ENCODE measurements around the gene PPP2R5C.

Gene PPP2R5C

GRCh38 chr14:101897326-101897725 is 135.8 kb downstream of the PPP2R5C start:
- Histone ChIP-seq H3K9ac (no peak overlapping the region), H2AFZ (ENCODE audit: low read depth) (no peak overlapping the region), H3K79me2 (ENCODE audit: insufficient read depth, low read depth) (no peaks in the 10 kb centered on the region), H3K36me3 (ENCODE audit: insufficient read depth) (peaks cover 11% of the 10 kb centered on the region; the same call in 1 of the 2 replicates), H4K20me1 (ENCODE audit: insufficient read depth) (no peaks in the 10 kb centered on the region), H3K4me1 (ENCODE audit: low read depth, poor library complexity, severe bottlenecking) (no peaks in the 10 kb centered on the region), H3K27me3 (ENCODE audit: insufficient read depth, low read depth) (no peaks in the 10 kb centered on the region), H3K4me2 (no peak overlapping the region), H3K4me3 (IDR thresholded peaks at IDR 0.05; ENCODE audit: insufficient read depth, low read depth, low read length) (no peak overlapping the region), H3K27ac (no peak overlapping the region)
- no peak for TF ChIP-seq CTCF (conservative IDR thresholded peaks at IDR 0.05; ENCODE audit: low read depth, low read length)

- Histone ChIP-seq H3K4me3 (IDR thresholded peaks at IDR 0.05; ENCODE audit: insufficient read depth, low read depth, low read length) (no peak overlapping the region), H4K20me1 (ENCODE audit: insufficient read depth) (no peaks in the 10 kb centered on the region), H3K9ac (no peak overlapping the region), H3K27ac (no peak overlapping the region), H2AFZ (ENCODE audit: low read depth) (no peak overlapping the region), H3K27me3 (ENCODE audit: insufficient read depth, low read depth) (no peaks in the 10 kb centered on the region), H3K4me2 (no peak overlapping the region), H3K79me2 (ENCODE audit: insufficient read depth, low read depth) (no peaks in the 10 kb centered on the region), H3K36me3 (ENCODE audit: insufficient read depth) (peaks cover 11% of the 10 kb centered on the region; the same call in 1 of the 2 replicates), H3K4me1 (ENCODE audit: low read depth, poor library complexity, severe bottlenecking) (no peaks in the 10 kb centered on the region)
- no peak for TF ChIP-seq CTCF (conservative IDR thresholded peaks at IDR 0.05; ENCODE audit: low read depth, low read length)
These were observed 136.9 kb downstream of the PPP2R5C start for GRCh38 chr14:101898416-101898815.

- Histone ChIP-seq H3K27ac (no peak overlapping the region), H2AFZ (ENCODE audit: low read depth) (no peak overlapping the region), H4K20me1 (ENCODE audit: insufficient read depth) (no peaks in the 10 kb centered on the region), H3K79me2 (ENCODE audit: insufficient read depth, low read depth) (no peaks in the 10 kb centered on the region), H3K9ac (no peak overlapping the region), H3K4me2 (no peak overlapping the region), H3K4me3 (IDR thresholded peaks at IDR 0.05; ENCODE audit: insufficient read depth, low read depth, low read length) (no peak overlapping the region), H3K27me3 (ENCODE audit: insufficient read depth, low read depth) (no peaks in the 10 kb centered on the region), H3K4me1 (ENCODE audit: low read depth, poor library complexity, severe bottlenecking) (no peaks in the 10 kb centered on the region), H3K36me3 (ENCODE audit: insufficient read depth) (peaks cover 9% of the 10 kb centered on the region; the same call in 1 of the 2 replicates)
- no peak for TF ChIP-seq CTCF (conservative IDR thresholded peaks at IDR 0.05; ENCODE audit: low read depth, low read length)
These were observed 137.8 kb downstream of the PPP2R5C start for GRCh38 chr14:101899263-101899662.

GRCh38 chr14:101900253-101900652 is 138.7 kb downstream of the PPP2R5C start:
- H3K27ac ChIP-seq = no peak overlapping the region
- H3K79me2 ChIP-seq (ENCODE audit: insufficient read depth, low read depth) = no peaks in the 10 kb centered on the region
- no peak overlapping the region for H3K4me2 ChIP-seq
- no peak overlapping the region for H3K9ac ChIP-seq
- no peaks in the 10 kb centered on the region for H4K20me1 ChIP-seq (ENCODE audit: insufficient read depth)
- no peaks in the 10 kb centered on the region for H3K27me3 ChIP-seq (ENCODE audit: insufficient read depth, low read depth)
- no peak overlapping the region for H3K4me3 ChIP-seq (IDR thresholded peaks at IDR 0.05; ENCODE audit: insufficient read depth, low read depth, low read length)
- H3K36me3 ChIP-seq (ENCODE audit: insufficient read depth) = no peaks in the 10 kb centered on the region; the same call in 1 of the 2 replicates
- H2AFZ ChIP-seq (ENCODE audit: low read depth) = no peak overlapping the region
- no peaks in the 10 kb centered on the region for H3K4me1 ChIP-seq (ENCODE audit: low read depth, poor library complexity, severe bottlenecking)
- TF ChIP-seq CTCF (conservative IDR thresholded peaks at IDR 0.05; ENCODE audit: low read depth, low read length) = no peak
